ENCODE data around the gene PGS1.

PGS1 gene

GRCh38 chr17:78411241-78411857, 32.9 kb downstream of the PGS1 start:
- DNase-seq, result no peak

GRCh38 chr17:78412403-78412802, 34.0 kb downstream of the PGS1 start:
- DNase-seq, result peak; percentile 50 to 55

GRCh38 chr17:78414178-78415162, 36.0 kb downstream of the PGS1 start:
- DNase-seq, result peak; percentile 76 to 78

GRCh38 chr17:78415821-78416711, 37.6 kb downstream of the PGS1 start:
- no peak for DNase-seq

GRCh38 chr17:78416791-78417530, 38.5 kb downstream of the PGS1 start:
- peak in 1 of 2 donors; percentile 52 for DNase-seq

GRCh38 chr17:78417531-78417909, 39.1 kb downstream of the PGS1 start:
- DNase-seq, result no peak

GRCh38 chr17:78418326-78419026, 40.0 kb downstream of the PGS1 start:
- no peak for DNase-seq

GRCh38 chr17:78419970-78420815, 41.7 kb downstream of the PGS1 start:
- no peak for DNase-seq

GRCh38 chr17:78421084-78421533, 42.7 kb downstream of the PGS1 start:
- DNase-seq, result no peak

GRCh38 chr17:78421534-78422266, 43.3 kb downstream of the PGS1 start:
- peak; percentile 74 to 81 for DNase-seq

- no peak for DNase-seq
Observed at GRCh38 chr17:78422267-78422605, 43.8 kb downstream of the PGS1 start.

- DNase-seq, result no peak
Observed at GRCh38 chr17:78422872-78423588, 44.6 kb downstream of the PGS1 start.

- DNase-seq, result no peak
Observed at GRCh38 chr17:78423961-78424675, 45.7 kb downstream of the PGS1 start.

- no peak for DNase-seq
Observed at GRCh38 chr17:78425429-78425828, 47.0 kb downstream of the PGS1 start.

GRCh38 chr17:78426293-78426879, 47.9 kb downstream of the PGS1 start:
- no peak for DNase-seq

- no peak for DNase-seq
Observed at GRCh38 chr17:78427140-78427539, 48.7 kb downstream of the PGS1 start.

GRCh38 chr17:78428025-78428575, 49.7 kb downstream of the PGS1 start:
- no peak for DNase-seq

Data from CD4-positive, alpha-beta T cell treated with Interferon alpha-2 for 1 hour (primary cell).